NCI-H187 (cell line): ENCODE data around the gene PEX1.
"Not testable (repeated sequence)": the region's sequence is repeated elsewhere in the genome, so short reads cannot be mapped to it uniquely, and the experiment has no call there.

ENCODE experiments used
- DNase-seq, 2 experiments: peaks; one replicate each; lab custom pipeline; 2025; lab: John Stamatoyannopoulos, UW

The PEX1 gene

DNA sequence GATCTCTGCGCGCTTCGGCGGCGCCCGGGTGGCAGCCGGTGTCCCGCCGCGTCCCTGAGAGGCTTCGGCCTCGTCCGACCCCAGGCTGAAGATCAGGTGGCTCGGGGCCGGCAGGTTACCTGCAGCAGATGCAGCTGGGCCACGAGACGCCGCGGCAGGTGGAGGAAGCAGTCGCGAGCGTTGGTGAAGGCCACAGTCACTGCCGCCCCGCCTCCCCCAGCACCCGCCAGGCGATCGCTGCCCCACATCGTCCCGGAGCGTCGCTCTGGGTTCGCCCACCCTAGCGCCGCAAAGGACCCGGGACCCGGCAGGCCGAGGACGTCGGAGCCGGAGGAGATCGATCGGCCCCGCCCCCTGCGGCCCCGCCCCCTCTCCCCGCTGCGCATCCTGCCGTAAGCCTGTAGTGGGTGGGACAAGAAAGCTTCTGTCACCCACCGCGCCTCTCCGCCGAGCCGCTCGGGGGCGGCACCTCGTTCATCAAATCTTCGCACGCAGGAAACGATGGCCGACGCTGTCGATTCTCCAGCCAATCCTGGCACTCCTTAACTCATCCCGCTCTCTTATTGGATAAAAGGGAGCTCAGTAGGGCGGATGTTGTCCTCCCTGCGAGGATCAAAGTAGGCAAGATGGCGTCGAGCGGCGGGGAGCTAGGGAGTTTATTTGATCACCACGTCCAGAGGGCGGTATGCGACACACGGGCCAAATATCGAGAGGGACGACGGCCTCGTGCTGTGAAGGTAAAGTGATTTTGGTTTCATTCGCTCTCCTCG lies at the start of gene PEX1, which contains the start of gene RBM48:
Gene PEX1 (minus strand): TSS at position 333 of the 770 bp plus-strand sequence. CDS start 85 bp downstream, at position 248.
Gene RBM48 (plus strand): TSS at position 608 of the 770 bp plus-strand sequence. CDS start 19 bp downstream, at position 627.
- DNase-seq: peak; percentile 92 to 97

- no peak for DNase-seq
Measured at GRCh38 chr7:92576296-92576695, 48.0 kb upstream of the PEX1 start.

GRCh38 chr7:92569137-92569536 lies 40.8 kb upstream of the PEX1 start:
- DNase-seq: no peak

DNA sequence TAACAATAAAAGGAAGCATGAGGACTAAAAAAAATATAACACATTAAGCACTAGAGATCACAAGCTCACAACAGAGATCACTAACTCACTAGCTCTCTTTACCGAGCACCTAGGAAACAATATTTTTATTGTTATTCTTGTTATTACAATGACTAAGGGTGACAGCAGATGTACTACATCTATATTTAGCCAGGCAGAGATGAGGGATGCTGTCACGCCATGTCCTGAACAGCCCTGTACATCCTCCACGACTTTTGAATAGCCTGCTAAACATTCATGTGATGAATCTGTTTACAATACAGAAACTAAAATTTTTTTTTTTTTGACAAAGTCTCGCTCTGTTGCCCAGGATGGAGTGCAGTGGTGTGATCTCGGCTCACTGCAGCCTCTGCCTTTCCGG lies 39.1 kb upstream of the PEX1 start:
- no peak for DNase-seq

DNA sequence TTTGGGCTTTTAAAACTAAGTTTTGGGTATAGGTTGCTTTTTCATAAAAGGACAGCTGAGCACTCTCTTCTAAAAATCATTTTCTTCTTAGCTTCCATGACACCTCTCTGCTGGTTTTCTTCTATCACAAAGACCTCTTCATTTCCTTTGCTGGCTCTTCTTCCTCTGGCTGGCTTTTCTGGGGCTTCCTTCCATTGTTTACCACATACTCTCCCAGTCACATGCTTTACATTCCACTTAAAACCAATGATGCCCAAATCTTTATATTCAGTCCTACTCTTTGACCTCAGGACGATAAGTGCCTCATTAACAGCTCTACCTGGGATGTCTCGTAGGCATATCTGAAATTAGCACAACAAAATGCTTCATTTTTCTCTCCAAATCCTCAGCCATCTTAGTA lies 35.0 kb upstream of the PEX1 start:
- no peak for DNase-seq

- DNase-seq: no peak
Measured at GRCh38 chr7:92560602-92561001, 32.3 kb upstream of the PEX1 start.

DNA sequence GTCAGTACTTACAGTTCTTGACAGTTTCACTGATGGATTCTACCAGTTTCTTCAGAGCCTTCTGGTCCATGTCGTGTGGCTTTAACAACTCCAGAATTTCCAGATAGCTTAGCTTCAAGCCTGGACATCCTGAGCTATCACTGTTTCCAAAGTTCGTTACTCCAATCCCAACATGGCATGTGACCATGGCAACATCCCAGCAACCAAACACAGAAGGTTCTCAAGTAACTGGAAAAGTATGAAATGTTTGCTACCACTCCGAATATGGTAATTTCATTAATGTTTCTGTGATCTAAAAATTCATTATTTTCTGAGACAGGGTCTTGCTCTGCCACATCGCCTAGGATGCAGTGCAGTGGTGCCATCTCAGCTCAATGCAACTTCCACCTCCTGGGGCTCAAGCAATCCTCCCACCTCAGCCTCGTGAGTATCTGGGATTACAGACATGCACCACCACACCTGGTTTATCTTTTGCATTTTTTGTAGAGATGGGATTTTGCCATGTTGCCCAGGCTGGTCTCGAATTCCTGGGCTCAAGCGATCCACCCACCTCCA lies 29.6 kb upstream of the PEX1 start:
- DNase-seq: no peak

GRCh38 chr7:92557249-92557648 lies 28.9 kb upstream of the PEX1 start:
- DNase-seq: no peak

DNA sequence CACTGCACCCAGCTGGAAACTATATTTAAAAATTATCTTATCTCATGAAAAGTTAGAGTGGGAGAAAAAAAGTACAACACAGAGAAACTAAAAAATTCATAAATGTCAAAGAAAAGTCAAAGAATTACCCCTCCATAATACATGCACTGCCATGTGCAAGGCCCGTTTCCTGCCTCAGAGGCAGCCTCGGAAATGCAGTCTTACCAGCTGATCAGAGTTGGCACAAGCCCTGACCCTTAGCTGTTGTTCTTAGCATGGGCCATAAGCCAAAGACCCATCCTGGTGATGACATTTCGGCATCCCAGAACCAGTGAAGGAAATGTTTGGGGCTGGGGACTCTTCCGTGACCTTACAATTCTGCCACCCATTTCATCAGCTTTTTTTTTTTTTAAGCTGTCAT lies 21.9 kb upstream of the PEX1 start:
- DNase-seq: no peak

DNA sequence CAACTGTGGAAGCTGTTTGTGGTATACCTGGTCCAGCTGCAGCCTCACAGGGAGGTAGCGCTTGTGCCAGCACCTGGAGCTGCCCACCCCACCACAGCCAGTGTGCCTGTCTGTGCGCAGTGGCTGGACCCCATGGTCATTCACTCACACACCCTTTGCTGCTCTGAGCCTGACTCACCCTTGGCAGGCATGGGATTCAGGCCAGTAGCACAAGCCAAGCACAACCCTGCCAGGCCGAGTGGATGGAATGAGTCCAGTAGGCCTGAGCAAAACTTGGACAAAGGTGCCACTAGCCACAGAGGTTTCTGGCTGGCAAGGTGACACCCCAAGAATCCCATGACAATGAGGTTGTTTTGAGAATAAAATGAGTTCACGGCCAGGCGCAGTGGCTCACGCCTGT lies 19.3 kb upstream of the PEX1 start:
- DNase-seq: no peak

DNA sequence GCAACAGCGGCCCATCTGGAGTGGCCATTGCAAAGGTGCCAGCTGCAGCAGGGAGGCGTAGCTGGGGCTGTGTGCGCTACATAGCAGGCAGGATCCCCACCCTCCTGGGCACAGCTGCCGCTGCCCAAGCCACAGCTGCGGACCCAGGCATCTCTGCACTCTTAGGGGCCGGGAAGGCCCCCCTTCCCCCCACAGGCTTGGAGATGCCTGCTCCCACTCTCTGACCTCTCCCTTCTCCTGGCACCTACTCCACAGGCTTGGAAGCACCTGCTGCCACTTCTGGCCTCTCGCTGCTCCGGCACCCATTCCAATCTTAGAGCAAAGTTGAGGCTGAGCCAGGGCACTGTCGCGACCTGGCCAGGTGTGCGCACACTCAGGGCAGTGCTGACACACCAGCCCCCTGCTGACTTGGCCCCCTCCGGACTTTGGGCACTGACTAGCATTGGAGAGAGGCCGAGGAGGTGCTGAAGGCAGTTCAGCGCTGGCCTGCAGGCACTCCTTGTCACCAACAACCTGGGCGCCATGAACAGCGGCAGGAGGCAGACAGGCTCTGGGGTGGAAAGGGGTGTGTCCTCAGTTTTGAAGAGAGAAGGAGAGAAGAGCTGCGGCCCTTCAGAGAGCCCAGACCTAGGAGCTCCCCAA lies 18.7 kb upstream of the PEX1 start:
- no peak for DNase-seq

- not testable (repeated sequence) for DNase-seq
Measured at GRCh38 chr7:92545116-92545515, 16.8 kb upstream of the PEX1 start.

DNA sequence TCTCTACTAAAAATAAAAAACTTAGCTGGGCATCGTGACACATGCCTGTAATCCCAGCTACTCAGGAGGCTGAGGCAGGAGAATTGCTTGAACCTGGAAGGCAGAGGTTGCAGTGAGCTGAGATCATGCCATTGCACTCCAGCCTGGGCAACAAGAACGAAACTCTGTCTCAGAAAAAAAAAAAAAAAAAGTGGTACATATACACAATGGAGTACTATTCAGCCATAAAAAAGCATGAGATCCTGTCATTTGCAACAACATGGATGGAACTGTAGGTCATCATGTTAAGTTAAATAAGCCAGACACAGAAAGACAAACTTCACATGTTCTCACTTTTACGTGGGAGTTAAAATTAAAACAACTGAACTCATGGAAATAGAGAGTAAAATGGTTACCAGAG lies 15.2 kb upstream of the PEX1 start:
- DNase-seq: not testable (repeated sequence)

GRCh38 chr7:92534572-92534971 lies 6.3 kb upstream of the PEX1 start:
- DNase-seq: no peak

DNA sequence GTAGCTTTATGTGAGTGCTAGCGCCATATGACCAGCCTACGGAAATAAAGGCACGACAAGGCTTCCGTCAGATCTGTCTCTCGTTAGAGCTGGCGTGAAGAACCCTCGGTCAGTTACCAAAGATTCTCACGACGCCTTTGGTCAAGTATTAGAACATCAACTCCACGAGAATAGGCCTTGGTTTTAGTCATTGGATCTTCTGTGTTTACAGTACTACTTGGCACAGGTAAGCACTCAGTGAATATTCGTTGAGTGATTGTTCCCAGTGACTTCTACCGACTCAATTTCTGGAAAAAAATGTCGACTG lies 591 bp upstream of the PEX1 start:
- no peak for DNase-seq

GRCh38 chr7:92527300-92528187 lies 776 bp downstream of the PEX1 start:
- peak; percentile 2 to 43 for DNase-seq

GRCh38 chr7:92523110-92523509 lies 5.2 kb downstream of the PEX1 start:
- no peak for DNase-seq

GRCh38 chr7:92520024-92520423 lies 8.3 kb downstream of the PEX1 start:
- no peak for DNase-seq

DNA sequence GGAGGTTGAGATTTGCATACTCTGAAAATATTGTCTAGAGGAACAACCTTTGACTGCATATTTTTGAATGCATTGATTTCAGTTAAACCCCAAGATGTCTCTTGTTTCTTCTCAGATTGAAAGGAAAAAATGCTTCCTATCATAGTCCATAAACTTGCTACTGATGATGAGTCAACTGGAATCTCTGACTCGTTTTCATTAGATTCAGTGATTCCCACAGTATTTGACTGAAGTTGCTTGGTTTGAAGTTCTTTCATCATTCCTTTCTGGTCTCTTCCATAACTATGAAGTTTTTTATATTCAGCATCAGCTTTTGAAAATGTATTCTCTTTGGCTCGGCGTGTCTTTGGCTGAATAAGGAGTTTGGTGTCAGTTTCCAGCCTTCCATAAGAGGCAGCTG lies 10.7 kb downstream of the PEX1 start:
- DNase-seq: no peak

DNA sequence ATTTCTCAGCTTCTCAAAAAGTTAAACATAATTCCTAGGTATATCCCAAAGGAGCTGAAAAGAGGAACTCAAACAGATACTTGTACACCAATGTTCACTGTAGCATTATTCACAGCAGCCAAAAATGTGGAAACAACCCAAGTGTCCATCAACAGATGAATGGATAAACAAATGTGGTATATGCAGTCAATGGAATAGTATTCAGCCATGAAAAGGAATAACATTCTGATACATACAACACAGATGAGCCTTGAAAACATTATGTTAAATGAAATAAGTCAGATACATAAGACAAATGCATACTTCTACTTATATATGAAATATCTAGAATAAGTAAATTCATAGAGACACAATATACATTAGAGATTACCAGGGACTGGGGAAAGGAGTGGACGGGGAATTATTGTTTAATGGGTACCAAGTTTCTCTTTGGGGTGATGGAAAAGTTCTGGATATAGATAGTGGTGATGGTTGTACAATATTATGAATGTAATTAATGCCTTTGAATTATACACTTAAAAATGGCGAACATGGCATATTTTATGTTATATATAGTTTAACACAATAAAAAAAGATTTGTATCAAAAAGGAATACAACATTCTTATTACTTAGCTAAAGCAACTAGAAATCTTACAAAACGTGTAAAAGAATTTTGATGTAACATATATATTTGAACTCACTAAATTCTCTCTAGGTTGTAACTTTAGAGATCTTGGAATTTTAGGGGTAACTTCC lies 15.0 kb downstream of the PEX1 start:
- no peak for DNase-seq

DNA sequence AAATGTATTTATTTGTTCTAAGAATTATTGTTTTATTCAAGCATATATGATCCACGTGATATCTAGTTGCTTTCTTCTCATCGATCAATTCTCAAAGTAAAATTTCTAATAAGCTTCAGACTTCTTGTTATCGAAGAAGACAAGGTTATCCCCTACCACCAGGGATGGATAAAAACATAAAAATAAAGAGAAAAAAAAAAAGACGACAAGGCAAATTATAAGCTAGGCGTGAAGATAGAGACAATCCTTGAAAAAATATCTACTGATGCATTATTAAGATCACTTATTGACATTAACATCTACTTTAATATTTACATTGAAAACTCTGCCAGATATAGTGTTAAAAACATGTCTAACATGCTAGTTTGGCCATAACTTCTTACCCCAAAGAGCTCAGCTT lies 19.4 kb downstream of the PEX1 start:
- DNase-seq: no peak

GRCh38 chr7:92506363-92506762 lies 22.0 kb downstream of the PEX1 start:
- no peak for DNase-seq
